Erythroblast (primary cell): ENCODE measurements around the gene AIPL1.

Source experiments
- GATA1 ChIP-seq: IDR thresholded peaks from 2 replicates; pipeline ENCODE4 v1.6.1; 2011; ENCODE audit warnings: low read depth, mild to moderate bottlenecking, control low read depth, low read length, moderate library complexity
- POLR2A ChIP-seq: IDR thresholded peaks from 2 replicates; pipeline ENCODE4 v1.6.1; 2011; ENCODE audit warnings: mild to moderate bottlenecking, low read length

GRCh38 chr17:6425407-6425806 is 9.5 kb downstream of the AIPL1 start:
- TF ChIP-seq POLR2A, result no peak
- TF ChIP-seq GATA1, result no peak
